ENCODE data around the gene PCDHA5. TPM values are rescaled to one million over a fixed set of nuclear protein-coding genes. Genes with fewer than 3 reads are reported as not detected.

The PCDHA5 gene
- total RNA-seq, 1 experiment from 2014 or later: not detected

DNA sequence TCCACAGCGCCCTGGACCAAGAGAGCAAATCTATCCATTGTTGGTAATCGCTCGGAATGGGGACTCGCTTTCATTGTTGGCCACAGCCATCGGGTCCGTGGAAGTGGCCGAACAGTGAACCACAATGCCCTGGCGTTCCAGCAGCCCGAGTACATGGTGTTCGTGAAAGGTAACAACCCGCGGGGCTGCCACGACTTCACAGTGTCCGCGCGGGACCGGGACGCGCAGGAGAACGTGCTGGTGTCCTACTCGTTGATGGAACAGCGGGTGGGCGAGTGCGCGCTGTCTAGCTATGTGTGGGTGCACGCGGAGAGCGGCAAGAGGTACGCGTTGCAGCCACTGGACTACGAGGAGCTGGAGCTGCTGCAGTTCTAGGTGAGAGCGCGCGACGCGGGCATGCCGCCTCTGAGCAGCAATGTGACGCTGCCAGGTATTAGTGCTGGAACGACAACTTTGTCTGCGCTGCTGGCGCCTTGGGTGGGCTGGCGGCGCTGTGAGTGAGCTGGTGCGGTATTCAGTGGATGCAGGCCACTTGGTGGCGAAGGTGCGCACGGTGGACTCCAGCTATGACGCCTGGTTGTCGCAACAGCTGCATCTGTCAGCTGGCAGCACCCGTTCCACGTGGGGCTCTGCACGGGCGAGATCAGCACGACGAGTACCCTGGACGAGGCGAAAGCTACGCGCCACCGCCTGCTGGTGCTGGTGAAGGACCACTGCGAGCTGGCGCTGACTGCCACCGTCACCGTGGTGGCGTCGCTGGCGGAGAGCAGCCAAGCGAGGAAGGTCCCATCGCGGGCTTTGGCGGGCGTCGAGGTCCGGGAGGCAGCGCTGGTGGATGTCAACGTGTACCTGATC, 41.3 kb downstream of the PCDHA5 start:
- no peak for DNase-seq (ENCODE audit: low read depth)

DNA sequence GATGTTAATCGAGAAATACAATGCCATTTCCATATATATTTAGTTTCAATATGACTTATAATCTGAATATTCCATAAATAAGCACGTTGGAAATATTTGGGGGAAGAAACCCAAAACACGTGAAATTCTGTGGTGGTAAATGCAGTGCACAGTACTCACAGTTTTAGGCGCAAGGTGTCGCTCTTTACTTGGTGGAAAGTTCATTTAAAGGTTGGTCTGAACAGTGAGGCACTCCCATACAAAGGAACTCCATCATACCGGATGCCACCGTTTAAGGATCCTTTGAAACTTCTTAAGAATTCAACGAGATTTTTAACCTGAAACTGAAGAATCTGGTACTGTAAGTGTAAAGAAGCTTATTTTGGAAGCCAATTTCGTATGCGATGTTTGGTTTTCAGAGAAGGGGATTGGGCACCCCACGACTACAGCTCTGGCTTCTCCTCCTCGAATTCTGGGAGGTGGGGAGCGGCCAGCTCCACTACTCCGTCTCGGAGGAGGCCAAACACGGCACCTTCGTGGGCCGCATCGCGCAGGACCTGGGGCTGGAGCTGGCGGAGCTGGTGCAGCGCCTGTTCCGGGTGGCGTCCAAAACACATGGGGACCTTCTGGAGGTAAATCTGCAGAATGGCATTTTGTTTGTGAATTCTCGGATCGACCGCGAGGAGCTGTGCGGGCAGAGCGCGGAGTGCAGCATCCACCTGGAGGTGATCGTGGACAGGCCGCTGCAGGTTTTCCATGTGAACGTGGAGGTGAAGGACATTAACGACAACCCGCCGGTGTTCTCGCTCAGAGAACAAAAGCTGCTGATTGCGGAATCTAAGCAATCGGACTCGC, 47.5 kb downstream of the PCDHA5 start, which contains the start of gene PCDHA11:
Gene PCDHA11 (plus strand): TSS at position 237 of the 834 bp plus-strand sequence. CDS start 147 bp downstream, at position 384.
- peak; percentile 63 for DNase-seq (ENCODE audit: low read depth)

GRCh38 chr5:140869555-140869886, 48.1 kb downstream of the PCDHA5 start:
- DNase-seq (ENCODE audit: low read depth): no peak

GRCh38 chr5:140870221-140871201, 49.1 kb downstream of the PCDHA5 start:
- DNase-seq (ENCODE audit: low read depth): no peak

Other genes starting within 250 kb of the PCDHA5 start
- 0.47 TPM in 1 of 2 replicates, not detected in the other for gene CD14, start 188.4 kb upstream of the PCDHA5 start, total RNA-seq (2014; rRNA removed; shearing (Covaris generic))
- 15.2 and 32.7 TPM in 2 replicates for gene TMCO6, start 182.2 kb upstream of the PCDHA5 start, total RNA-seq (2014; rRNA removed; shearing (Covaris generic))
- gene NDUFA2, start 174.0 kb upstream of the PCDHA5 start, total RNA-seq (2014; rRNA removed; shearing (Covaris generic)): 87.2 and 106 TPM in 2 replicates
- gene IK, start 173.8 kb upstream of the PCDHA5 start, total RNA-seq (2014; rRNA removed; shearing (Covaris generic)): 96.8 and 118 TPM in 2 replicates
- 11.7 and 26.5 TPM in 2 replicates for gene WDR55, start 156.7 kb upstream of the PCDHA5 start, total RNA-seq (2014; rRNA removed; shearing (Covaris generic))
- gene DND1, start 148.0 kb upstream of the PCDHA5 start, total RNA-seq (2014; rRNA removed; shearing (Covaris generic)): 0.44 TPM in 1 of 2 replicates, not detected in the other
- 36.8 and 58.1 TPM in 2 replicates for gene HARS1, start 130.2 kb upstream of the PCDHA5 start, total RNA-seq (2014; rRNA removed; shearing (Covaris generic))
- gene HARS2, start 130.2 kb upstream of the PCDHA5 start, total RNA-seq (2014; rRNA removed; shearing (Covaris generic)): 29.6 and 36.7 TPM in 2 replicates
- gene ZMAT2, start 121.2 kb upstream of the PCDHA5 start, total RNA-seq (2014; rRNA removed; shearing (Covaris generic)): 68.0 and 71.3 TPM in 2 replicates
- 0.05 TPM in 1 of 2 replicates, not detected in the other for gene PCDHA1, start 35.5 kb upstream of the PCDHA5 start, total RNA-seq (2014; rRNA removed; shearing (Covaris generic))
- not detected in 2 replicates for gene PCDHA2, start 26.8 kb upstream of the PCDHA5 start, total RNA-seq (2014; rRNA removed; shearing (Covaris generic))
- gene PCDHA3, start 20.6 kb upstream of the PCDHA5 start, total RNA-seq (2014; rRNA removed; shearing (Covaris generic)): not detected in 2 replicates
- gene PCDHA4, start 14.5 kb upstream of the PCDHA5 start, total RNA-seq (2014; rRNA removed; shearing (Covaris generic)): not detected in 2 replicates
- not detected in 2 replicates for gene PCDHA6, start 6.3 kb downstream of the PCDHA5 start, total RNA-seq (2014; rRNA removed; shearing (Covaris generic))
- 0.02 TPM in 1 of 2 replicates, not detected in the other for gene PCDHA7, start 12.7 kb downstream of the PCDHA5 start, total RNA-seq (2014; rRNA removed; shearing (Covaris generic))
- gene PCDHA8, start 19.6 kb downstream of the PCDHA5 start, total RNA-seq (2014; rRNA removed; shearing (Covaris generic)): not detected in 2 replicates
- not detected in 2 replicates for gene PCDHA9, start 26.8 kb downstream of the PCDHA5 start, total RNA-seq (2014; rRNA removed; shearing (Covaris generic))
- not detected in 2 replicates for gene PCDHA10, start 34.3 kb downstream of the PCDHA5 start, total RNA-seq (2014; rRNA removed; shearing (Covaris generic))
- gene PCDHA11, start 47.3 kb downstream of the PCDHA5 start, total RNA-seq (2014; rRNA removed; shearing (Covaris generic)): 0.07 and 0.27 TPM in 2 replicates
- gene PCDHA12, start 53.7 kb downstream of the PCDHA5 start, total RNA-seq (2014; rRNA removed; shearing (Covaris generic)): not detected in 2 replicates
- gene PCDHA13, start 60.5 kb downstream of the PCDHA5 start, total RNA-seq (2014; rRNA removed; shearing (Covaris generic)): not detected in 2 replicates
- gene PCDHAC1, start 104.7 kb downstream of the PCDHA5 start, total RNA-seq (2014; rRNA removed; shearing (Covaris generic)): 0.25 and 0.34 TPM in 2 replicates
- 0.17 TPM in 1 of 2 replicates, not detected in the other for gene PCDHAC2, start 144.9 kb downstream of the PCDHA5 start, total RNA-seq (2014; rRNA removed; shearing (Covaris generic))
- gene PCDHB1, start 229.8 kb downstream of the PCDHA5 start, total RNA-seq (2014; rRNA removed; shearing (Covaris generic)): not detected in 2 replicates